Liver (tissue), 9 donors: ENCODE results near the gene RNU6-1. TPM values are rescaled to one million over a fixed set of nuclear protein-coding genes. Genes with fewer than 3 reads are reported as not detected.

Source experiments
- DNase-seq: peaks from one replicate; pipeline ENCODE4 v3.0.0-alpha.2; 2017; ENCODE audit warnings: low spot score
- H3K27ac ChIP-seq, 2 donors: one replicate each; pipeline ENCODE4 v1.7.0; 2013; ENCODE audit warnings: inconsistent platforms in 2 of 2, low read length in 2 of 2, control low read depth in 1 of 2, low read depth in 1 of 2, mild to moderate bottlenecking in 1 of 2
- H3K27me3 ChIP-seq, 4 donors: one replicate each; pipeline versions ENCODE4 v1.6.1 to v1.7.0; 2013; ENCODE audit warnings: low read length in 3 of 4, inconsistent platforms in 1 of 4, mild to moderate bottlenecking in 1 of 4, moderate library complexity in 1 of 4; ENCODE audit not compliant: control insufficient read depth in 4 of 4, insufficient read depth in 4 of 4
- H3K36me3 ChIP-seq, 4 donors: one replicate each; pipeline versions ENCODE4 v1.6.1 to v1.7.0; 2013; ENCODE audit warnings: low read length in 3 of 4, mild to moderate bottlenecking in 3 of 4, low read depth in 1 of 4, moderate library complexity in 1 of 4; ENCODE audit not compliant: control insufficient read depth in 4 of 4, insufficient read depth in 3 of 4
- H3K4me1 ChIP-seq, 4 donors: one replicate each; pipeline versions ENCODE4 v1.6.1 to v1.7.0; 2013; ENCODE audit warnings: low read length in 3 of 4, mild to moderate bottlenecking in 3 of 4, moderate library complexity in 1 of 4; ENCODE audit not compliant: control insufficient read depth in 4 of 4, insufficient read depth in 4 of 4
- H3K4me3 ChIP-seq, 3 donors: one replicate each; pipeline versions ENCODE4 v1.6.1 to v1.7.0; 2013; ENCODE audit warnings: low read length in 3 of 3, control low read depth in 1 of 3, low read depth in 1 of 3, mild to moderate bottlenecking in 1 of 3
- H3K9ac ChIP-seq, 2 donors: one replicate each; pipeline ENCODE4 v1.7.0; 2013; ENCODE audit warnings: low read length in 2 of 2, mild to moderate bottlenecking in 2 of 2, moderate library complexity in 2 of 2, control low read depth in 1 of 2, low read depth in 1 of 2
- H3K9me3 ChIP-seq, 4 donors: one replicate each; pipeline versions ENCODE4 v1.6.1 to v1.7.0; 2013; ENCODE audit warnings: low read length in 3 of 4; ENCODE audit not compliant: control insufficient read depth in 4 of 4
- ATF3 ChIP-seq: IDR thresholded peaks from 2 replicates; pipeline ENCODE4 v1.6.1; 2016; ENCODE audit warnings: antibody characterized with exemption
- EGR1 ChIP-seq, 2 donors: IDR thresholded peaks; 2 replicates each; pipeline ENCODE4 v1.6.1; 2016 to 2018; ENCODE audit warnings: antibody characterized with exemption in 2 of 2, low read depth in 2 of 2
- FOXA1 ChIP-seq: IDR thresholded peaks from 2 replicates; pipeline ENCODE4 v1.6.1; 2016; ENCODE audit warnings: antibody characterized with exemption
- HNF4A ChIP-seq, 2 donors: conservative IDR thresholded peaks; 2 replicates each; pipeline ENCODE4 v1.6.1; 2016; ENCODE audit warnings: antibody characterized with exemption in 2 of 2, mild to moderate bottlenecking in 2 of 2
- HNF4G ChIP-seq: IDR thresholded peaks from 2 replicates; pipeline ENCODE4 v1.6.1; 2016; ENCODE audit warnings: antibody characterized with exemption
- JUND ChIP-seq, 2 donors: IDR thresholded peaks; 2 replicates each; pipeline ENCODE4 v1.6.1; 2016; ENCODE audit warnings: antibody characterized with exemption in 2 of 2
- NR2F2 ChIP-seq: IDR thresholded peaks from 2 replicates; pipeline ENCODE4 v1.6.1; 2016; ENCODE audit warnings: antibody characterized with exemption
- RAD21 ChIP-seq, 2 donors: IDR thresholded peaks; 2 replicates each; pipeline ENCODE4 v1.6.1; 2016; ENCODE audit warnings: antibody characterized with exemption in 2 of 2, mild to moderate bottlenecking in 2 of 2
- REST ChIP-seq: IDR thresholded peaks from 2 replicates; pipeline ENCODE4 v1.6.1; 2016; ENCODE audit warnings: antibody characterized with exemption, mild to moderate bottlenecking
- RXRA ChIP-seq, 2 donors: IDR thresholded peaks; 2 replicates each; pipeline ENCODE4 v1.6.1; 2017 to 2018; ENCODE audit warnings: antibody characterized with exemption in 2 of 2, mild to moderate bottlenecking in 1 of 2
- SP1 ChIP-seq: IDR thresholded peaks from 2 replicates; pipeline ENCODE4 v1.6.1; 2018; ENCODE audit warnings: antibody characterized with exemption, mild to moderate bottlenecking
- TAF1 ChIP-seq: conservative IDR thresholded peaks from 2 replicates; pipeline ENCODE4 v1.6.1; 2016; ENCODE audit warnings: antibody characterized with exemption, mild to moderate bottlenecking
- YY1 ChIP-seq: IDR thresholded peaks from 2 replicates; pipeline ENCODE4 v1.6.1; 2016; ENCODE audit warnings: antibody characterized with exemption, mild to moderate bottlenecking
- ZBTB33 ChIP-seq: IDR thresholded peaks from 2 replicates; pipeline ENCODE4 v1.6.1; 2016; ENCODE audit warnings: antibody characterized with exemption
- WGBS: extraction: QIAGEN DNeasy Blood & Tissue Kit; methylation state at CpG from one replicate; pipeline ENCODE4 v1.1.7; 2013; 5-methylcytosine and 5-hydroxymethylcytosine counted together
- polyA plus RNA-seq, 2 donors: library from polyadenylated mRNA; stranded (reverse) in 1 of 2; unstranded in 1 of 2; fragments of 200-250 nt in 1 of 2; fragments of >200 nt in 1 of 2; fragmentation: Nextera tagmentation in 1 of 2; extraction: Ambion mirVana in 1 of 2; gene quantifications; one replicate each; pipeline versions ENCODE4 v1.2.1 to v1.2.3, GENCODE V29; 2013 to 2015
- total RNA-seq, 2 donors: library from RNA; depleted of rRNA; stranded (reverse); fragments of >200 nt; gene quantifications; one replicate each; pipeline ENCODE4 v1.2.3, GENCODE V29; 2014
- TF ChIP-seq, protein P1 (sequence below): fragments of 150-350 bp; IDR thresholded peaks from 2 replicates; pipeline ENCODE4 v1.5.1; 2017; ENCODE audit warnings: improper control_type of control experiment, low read depth, low read length; ENCODE audit not compliant: missing input control
- donor health status: healthy.
- donor health status: healthy.
- donor health status: healthy.
- donor health status: healthy.
- donor health status: healthy.

Gene RNU6-1
- total and polyA plus RNA-seq, 4 donors: not detected

GRCh38 chr15:67861983-67862382, 22.1 kb upstream of the RNU6-1 start:
- Histone ChIP-seq H3K4me1 (peaks cover 2 to 9% (median 6%) of the 10 kb centered on the region in 4 donors), H3K36me3 (no peaks in the 10 kb centered on the region), H3K27ac (no peak overlapping the region), H3K9ac (no peak overlapping the region), H3K4me3 (no peak overlapping the region), H3K27me3 (no peaks in the 10 kb centered on the region), H3K9me3 (no peaks in the 10 kb centered on the region)
- no peak for TF ChIP-seq TAF1
- no peak for TF ChIP-seq RXRA (IDR thresholded peaks at IDR 0.05)
- TF ChIP-seq, protein P1, sequence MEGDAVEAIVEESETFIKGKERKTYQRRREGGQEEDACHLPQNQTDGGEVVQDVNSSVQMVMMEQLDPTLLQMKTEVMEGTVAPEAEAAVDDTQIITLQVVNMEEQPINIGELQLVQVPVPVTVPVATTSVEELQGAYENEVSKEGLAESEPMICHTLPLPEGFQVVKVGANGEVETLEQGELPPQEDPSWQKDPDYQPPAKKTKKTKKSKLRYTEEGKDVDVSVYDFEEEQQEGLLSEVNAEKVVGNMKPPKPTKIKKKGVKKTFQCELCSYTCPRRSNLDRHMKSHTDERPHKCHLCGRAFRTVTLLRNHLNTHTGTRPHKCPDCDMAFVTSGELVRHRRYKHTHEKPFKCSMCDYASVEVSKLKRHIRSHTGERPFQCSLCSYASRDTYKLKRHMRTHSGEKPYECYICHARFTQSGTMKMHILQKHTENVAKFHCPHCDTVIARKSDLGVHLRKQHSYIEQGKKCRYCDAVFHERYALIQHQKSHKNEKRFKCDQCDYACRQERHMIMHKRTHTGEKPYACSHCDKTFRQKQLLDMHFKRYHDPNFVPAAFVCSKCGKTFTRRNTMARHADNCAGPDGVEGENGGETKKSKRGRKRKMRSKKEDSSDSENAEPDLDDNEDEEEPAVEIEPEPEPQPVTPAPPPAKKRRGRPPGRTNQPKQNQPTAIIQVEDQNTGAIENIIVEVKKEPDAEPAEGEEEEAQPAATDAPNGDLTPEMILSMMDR: no peak
- no peak for TF ChIP-seq ZBTB33
- no peak for TF ChIP-seq ATF3
- no peak for TF ChIP-seq HNF4A (conservative IDR thresholded peaks at IDR 0.05)
- TF ChIP-seq EGR1 (IDR thresholded peaks at IDR 0.05; ENCODE audit: low read depth in 2 of 2): no peak
- no peak for TF ChIP-seq REST
- no peak for TF ChIP-seq JUND (IDR thresholded peaks at IDR 0.05)
- no peak for TF ChIP-seq SP1
- no peak for DNase-seq
- WGBS: 92% methylated on average over 3 of the region's 3 CpGs

DNA sequence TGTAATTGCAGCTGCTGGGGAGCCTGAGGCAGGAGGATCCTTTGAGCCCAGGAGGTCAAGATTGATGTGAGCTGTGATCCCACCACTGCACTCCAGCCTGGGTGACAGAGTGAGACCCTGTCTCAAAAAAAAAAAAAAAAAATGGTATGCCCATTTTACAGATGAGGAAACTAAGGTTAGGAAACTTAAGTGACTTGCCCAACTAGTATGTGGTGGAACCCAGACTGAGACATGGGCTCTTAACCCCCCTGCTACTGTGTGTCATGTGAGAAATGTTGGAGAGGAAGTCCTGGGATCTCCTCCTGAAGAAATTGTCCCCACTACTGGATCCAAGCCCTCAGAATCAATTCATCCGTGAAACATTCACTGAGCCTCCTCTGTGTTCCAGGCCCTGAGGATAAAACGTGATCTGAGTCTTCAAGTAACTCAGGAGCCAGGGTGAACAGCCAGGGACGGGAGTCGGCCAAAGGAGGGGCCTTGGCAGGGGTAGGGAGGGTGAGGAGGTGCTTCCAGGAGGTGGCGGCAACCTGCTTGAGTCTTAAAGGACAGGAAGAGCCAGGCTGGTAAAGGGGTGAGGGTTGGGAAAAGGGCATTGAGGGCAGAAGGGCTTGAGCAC, 19.6 kb upstream of the RNU6-1 start:
- Histone ChIP-seq H3K9ac (no peak overlapping the region), H3K27me3 (no peaks in the 10 kb centered on the region), H3K4me3 (no peak overlapping the region), H3K27ac (no peak overlapping the region), H3K36me3 (no peaks in the 10 kb centered on the region), H3K9me3 (no peaks in the 10 kb centered on the region), H3K4me1 (peaks cover 2 to 9% (median 6%) of the 10 kb centered on the region in 4 donors)
- DNase-seq: peak; percentile 22
- 85% methylated on average over 5 of the region's 5 CpGs for WGBS
- TF ChIP-seq RAD21 (IDR thresholded peaks at IDR 0.05) (no peak), YY1 (no peak), SP1 (no peak), ZBTB33 (no peak), TAF1 (no peak), JUND (IDR thresholded peaks at IDR 0.05) (no peak), ATF3 (no peak), HNF4A (conservative IDR thresholded peaks at IDR 0.05) (no peak), RXRA (IDR thresholded peaks at IDR 0.05) (no peak), FOXA1 (no peak), NR2F2 (no peak), HNF4G (no peak), EGR1 (IDR thresholded peaks at IDR 0.05; ENCODE audit: low read depth in 2 of 2) (no peak)
- TF ChIP-seq, protein P1: no peak
